Hair follicular keratinocyte (primary cell): ENCODE measurements around the gene GSDME. TPM values are rescaled to one million over a fixed set of nuclear protein-coding genes. Genes with fewer than 3 reads are reported as not detected.

Experiments
- total RNA-seq: library from RNA; depleted of rRNA; stranded (reverse); fragments of >200 nt; gene quantifications from 2 replicates; pipeline ENCODE4 v1.2.3, GENCODE V29; 2015

Gene GSDME
- total RNA-seq: 87.6 and 95.0 TPM in 2 replicates

DNA sequence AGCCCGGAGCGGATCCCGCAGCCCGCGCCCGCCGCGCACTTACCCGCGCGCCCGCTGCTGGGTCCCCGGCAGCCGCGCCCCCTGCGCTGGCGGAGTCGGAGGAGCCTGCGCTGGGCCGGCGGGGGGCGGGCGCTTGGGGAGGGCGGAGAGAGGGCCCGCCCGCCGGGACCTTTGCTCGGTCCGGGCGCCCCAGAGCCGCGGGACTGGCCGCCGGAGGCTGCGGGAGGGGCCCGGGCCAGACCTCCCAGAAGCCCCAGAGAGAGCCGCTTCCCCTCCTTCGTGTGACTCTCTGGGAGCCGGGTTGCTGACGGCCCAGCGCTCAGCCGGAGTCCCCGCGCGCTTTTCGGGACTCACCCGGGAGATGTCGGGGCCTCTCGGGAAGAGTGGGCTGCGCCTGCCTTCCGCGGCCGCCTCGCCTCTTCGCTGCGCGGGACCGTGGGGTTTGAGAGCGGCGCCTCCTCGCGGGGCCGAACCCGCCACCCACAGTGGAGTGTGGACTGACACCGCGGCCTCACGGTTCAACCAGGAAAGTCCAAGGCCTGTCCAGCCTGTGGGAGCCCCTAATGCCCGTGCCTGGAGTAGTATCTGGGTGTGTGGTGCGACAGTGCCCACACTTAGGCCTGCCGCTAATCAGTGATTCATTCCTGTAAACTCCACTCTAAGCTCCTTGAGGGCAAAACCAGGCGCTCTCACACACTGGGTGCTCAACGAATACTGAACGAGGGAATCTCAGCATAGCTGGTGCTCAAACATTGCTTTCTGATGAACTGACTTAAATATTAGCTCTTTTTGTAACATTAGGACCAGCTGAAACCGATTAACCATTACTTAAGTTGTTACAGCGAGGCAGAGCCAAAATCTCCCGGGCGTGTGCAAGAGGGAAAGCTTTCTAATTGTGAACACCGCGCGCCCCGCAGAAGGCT, at the start of gene GSDME:
TSS of gene GSDME (minus strand) at position 112 of the 923 bp plus-strand sequence. CDS start 7,690 bp downstream, outside the sequence.

Other genes starting within 250 kb of the GSDME start
- gene PALS2, start 184.0 kb downstream of the GSDME start, total RNA-seq: 10.1 and 10.8 TPM in 2 replicates
- gene OSBPL3, start 222.7 kb upstream of the GSDME start, total RNA-seq: 16.5 and 20.2 TPM in 2 replicates